ENCODE data around the gene CLDND2.
A peak's percentile ranks its signal among the peaks of the same experiment; 100 is the strongest.
"Not testable (repeated sequence)": the region's sequence is repeated elsewhere in the genome, so short reads cannot be mapped to it uniquely, and the experiment has no call there.

CLDND2 gene

GRCh38 chr19:51368366-51369282 is at the start of gene CLDND2:
Gene CLDND2, minus strand, starts transcription at chr19:51369003. Its CDS starts 426 bp downstream, at chr19:51368577.
- DNase-seq (ENCODE audit: extremely low read depth in 1 of 2, low read depth in 1 of 2): no peak

- no peak for DNase-seq (ENCODE audit: extremely low read depth in 1 of 2, low read depth in 1 of 2)
Measured at GRCh38 chr19:51417810-51418157, 49.0 kb upstream of the CLDND2 start.

GRCh38 chr19:51417107-51417809 is 48.5 kb upstream of the CLDND2 start, which contains the start of gene SIGLEC10:
Gene SIGLEC10, minus strand, starts transcription at chr19:51417642. Its CDS starts 61 bp downstream, at chr19:51417581.
- no peak for DNase-seq (ENCODE audit: extremely low read depth in 1 of 2, low read depth in 1 of 2)

- DNase-seq (ENCODE audit: extremely low read depth in 1 of 2, low read depth in 1 of 2): not testable (repeated sequence)
Measured at GRCh38 chr19:51416422-51416821, 47.6 kb upstream of the CLDND2 start.

GRCh38 chr19:51415187-51415586 is 46.4 kb upstream of the CLDND2 start:
- DNase-seq (ENCODE audit: extremely low read depth in 1 of 2, low read depth in 1 of 2): no peak

GRCh38 chr19:51410950-51411748 is 42.3 kb upstream of the CLDND2 start:
- DNase-seq (ENCODE audit: extremely low read depth in 1 of 2, low read depth in 1 of 2): no peak

GRCh38 chr19:51407511-51408131 is 38.8 kb upstream of the CLDND2 start:
- DNase-seq (ENCODE audit: extremely low read depth in 1 of 2, low read depth in 1 of 2): no peak

GRCh38 chr19:51402117-51402516 is 33.3 kb upstream of the CLDND2 start:
- DNase-seq (ENCODE audit: extremely low read depth in 1 of 2, low read depth in 1 of 2): no peak

- DNase-seq (ENCODE audit: extremely low read depth in 1 of 2, low read depth in 1 of 2): not testable (repeated sequence)
Measured at GRCh38 chr19:51399936-51400335, 31.1 kb upstream of the CLDND2 start.

- DNase-seq (ENCODE audit: extremely low read depth in 1 of 2, low read depth in 1 of 2): no peak
Measured at GRCh38 chr19:51399231-51399630, 30.4 kb upstream of the CLDND2 start.

- no peak for DNase-seq (ENCODE audit: extremely low read depth in 1 of 2, low read depth in 1 of 2)
Measured at GRCh38 chr19:51398096-51398704, 29.4 kb upstream of the CLDND2 start.

GRCh38 chr19:51397453-51397852 is 28.6 kb upstream of the CLDND2 start:
- DNase-seq (ENCODE audit: extremely low read depth in 1 of 2, low read depth in 1 of 2): not testable (repeated sequence)

- DNase-seq (ENCODE audit: extremely low read depth in 1 of 2, low read depth in 1 of 2): no peak
Measured at GRCh38 chr19:51396175-51396574, 27.4 kb upstream of the CLDND2 start.

- peak; percentile 66 to 70 for DNase-seq (ENCODE audit: extremely low read depth in 1 of 2, low read depth in 1 of 2)
Measured at GRCh38 chr19:51394050-51394836, 25.4 kb upstream of the CLDND2 start.

- no peak for DNase-seq (ENCODE audit: extremely low read depth in 1 of 2, low read depth in 1 of 2)
Measured at GRCh38 chr19:51392701-51393100, 23.9 kb upstream of the CLDND2 start.

GRCh38 chr19:51391073-51391611 is 22.3 kb upstream of the CLDND2 start:
- DNase-seq (ENCODE audit: extremely low read depth in 1 of 2, low read depth in 1 of 2): no peak

- no peak for DNase-seq (ENCODE audit: extremely low read depth in 1 of 2, low read depth in 1 of 2)
Measured at GRCh38 chr19:51389143-51389542, 20.3 kb upstream of the CLDND2 start.

GRCh38 chr19:51387924-51388389 is 19.2 kb upstream of the CLDND2 start, which contains the start of gene LIM2:
Gene LIM2, minus strand, starts transcription at chr19:51387974. Its CDS starts 531 bp downstream, at chr19:51387443.
- no peak for DNase-seq (ENCODE audit: extremely low read depth in 1 of 2, low read depth in 1 of 2)

All from activated CD8-positive, alpha-beta memory T cell treated with anti-CD3 and anti-CD28 coated beads for 1 hour (primary cell).